Stimulated activated CD8-positive, alpha-beta memory T cell treated with anti-CD3 and anti-CD28 coated beads, Interleukin-4, amount 100 ng/mL, for 1 hour (primary cell): ENCODE results near the gene GABRB1.
"Not testable (repeated sequence)": the region's sequence is repeated elsewhere in the genome, so short reads cannot be mapped to it uniquely, and the experiment has no call there.

ENCODE experiments used
- DNase-seq, 2 donors: peaks; one replicate each; pipeline ENCODE4 v3.0.0-alpha.2; 2020; ENCODE audit warnings: low read depth in 2 of 2, low spot score in 1 of 2

GABRB1 gene

GRCh38 chr4:47278631-47279030, 247.3 kb downstream of the GABRB1 start:
- no peak for DNase-seq

GRCh38 chr4:47287735-47288134, 256.4 kb downstream of the GABRB1 start:
- DNase-seq = no peak

- no peak for DNase-seq
Measured at GRCh38 chr4:47289805-47290204, 258.4 kb downstream of the GABRB1 start.

DNA sequence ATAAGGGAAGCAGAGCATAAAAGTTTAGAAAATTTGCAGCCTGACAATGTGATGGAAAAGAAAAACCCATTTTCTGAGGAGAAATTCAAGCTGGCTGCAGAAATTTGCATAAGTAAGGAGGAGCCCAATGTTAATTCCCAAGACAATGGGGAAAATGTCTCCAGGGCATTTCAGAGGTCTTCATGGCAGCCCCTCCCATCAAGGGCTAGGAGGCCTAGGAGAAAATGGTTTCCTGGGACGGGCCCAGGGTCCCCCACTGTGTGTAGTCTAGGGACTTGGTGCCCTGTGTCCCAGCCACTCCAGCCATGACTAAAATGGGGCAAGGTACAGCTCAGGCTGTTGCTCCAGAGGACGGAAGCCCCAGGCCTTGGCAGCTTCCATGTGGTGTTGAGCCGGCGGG, 259.5 kb downstream of the GABRB1 start:
- not testable (repeated sequence) for DNase-seq

DNA sequence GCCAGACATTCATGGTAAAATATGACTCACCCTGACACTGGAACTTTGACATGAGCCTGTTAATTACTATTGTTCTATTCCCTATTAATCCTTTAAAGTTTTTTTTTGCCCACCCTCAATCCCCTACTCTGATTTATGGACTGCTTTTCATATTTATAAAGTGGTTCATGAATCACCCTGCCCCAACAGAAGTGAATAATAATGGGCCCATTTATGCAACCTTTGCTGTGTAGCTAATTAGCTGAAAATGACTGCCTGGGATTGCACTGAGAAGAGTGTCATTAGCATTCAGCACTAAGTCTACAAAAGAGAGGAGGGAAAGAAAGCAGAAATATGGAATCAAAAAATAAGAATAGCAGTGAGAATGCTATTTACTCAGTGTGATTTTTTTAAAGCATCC, 277.8 kb downstream of the GABRB1 start:
- no peak for DNase-seq

DNA sequence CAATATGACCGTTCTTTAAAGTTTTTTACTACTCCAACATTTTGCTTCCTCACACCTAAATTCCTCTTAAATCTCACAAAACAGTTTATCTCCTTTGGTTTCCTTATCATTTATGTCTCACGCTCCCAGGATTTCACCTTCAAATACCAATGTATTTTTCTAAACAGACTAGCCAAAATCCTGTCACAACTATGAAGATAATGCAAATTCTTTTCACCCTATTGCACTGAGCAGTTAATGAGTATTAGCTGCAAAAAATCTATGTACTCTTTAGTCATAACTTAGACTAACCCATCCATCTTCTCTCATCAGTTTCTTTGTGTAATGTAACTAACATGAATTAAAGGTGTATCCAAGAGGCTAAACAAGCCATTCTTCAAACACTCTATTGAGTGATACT, 280.8 kb downstream of the GABRB1 start:
- DNase-seq = no peak

DNA sequence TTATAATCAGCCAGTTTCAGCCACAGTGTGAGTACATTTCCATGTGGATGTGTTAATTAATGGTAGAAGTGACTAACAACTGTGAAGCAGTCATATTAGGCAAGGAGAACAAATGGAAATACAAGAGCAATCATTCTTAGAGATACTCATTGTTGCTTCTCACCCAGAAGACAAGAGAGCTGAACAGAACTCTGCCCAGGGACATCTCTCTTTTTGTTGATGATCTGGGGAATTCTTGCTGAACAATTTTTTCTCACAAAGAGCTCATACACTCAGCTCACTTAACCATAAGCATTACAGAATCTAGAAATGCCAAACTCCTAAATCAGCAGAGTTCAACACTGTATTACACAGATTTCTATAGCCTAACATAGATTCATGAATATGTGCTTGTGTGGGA, 282.0 kb downstream of the GABRB1 start:
- DNase-seq = no peak

GRCh38 chr4:47315346-47315745, 284.0 kb downstream of the GABRB1 start:
- DNase-seq = no peak

DNA sequence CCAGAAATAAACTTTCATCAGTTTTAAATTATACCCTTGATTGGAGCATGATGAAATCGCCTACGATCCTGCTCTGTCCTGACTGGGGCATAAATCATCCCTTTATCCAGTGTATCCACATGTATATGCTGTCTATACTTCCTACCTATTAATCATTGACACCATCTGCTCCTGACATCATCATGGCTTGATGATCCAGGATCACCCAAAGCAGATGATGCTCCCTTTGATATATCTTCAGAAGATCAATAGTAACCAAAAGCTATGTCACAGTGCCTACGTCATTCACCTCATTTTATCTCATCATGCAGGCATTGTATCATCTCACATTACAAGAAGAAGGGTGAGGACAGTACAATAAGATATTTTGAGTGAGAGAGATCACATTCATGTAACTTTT, 294.7 kb downstream of the GABRB1 start:
- DNase-seq = no peak

DNA sequence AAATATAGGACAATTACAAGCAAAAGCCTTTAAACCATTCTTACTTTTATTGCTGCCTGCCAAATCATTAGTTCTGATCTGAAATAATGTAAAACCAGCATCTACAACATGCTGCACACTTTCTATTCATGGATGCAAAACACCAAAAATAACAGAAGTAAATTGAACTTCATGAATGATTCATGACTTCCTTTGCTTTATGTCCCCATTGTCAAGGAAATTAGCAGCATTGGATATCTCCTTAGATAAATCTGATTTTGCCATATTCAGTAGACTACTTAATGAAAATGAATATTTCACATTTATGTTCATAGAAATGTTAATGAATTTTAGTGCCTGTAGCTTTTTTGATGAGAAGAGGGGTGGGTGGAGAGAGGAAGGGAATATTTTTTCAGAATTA, 299.5 kb downstream of the GABRB1 start:
- DNase-seq = no peak

- no peak for DNase-seq
Measured at GRCh38 chr4:47334652-47335051, 303.3 kb downstream of the GABRB1 start.

GRCh38 chr4:47337893-47338292, 306.5 kb downstream of the GABRB1 start:
- no peak for DNase-seq

DNA sequence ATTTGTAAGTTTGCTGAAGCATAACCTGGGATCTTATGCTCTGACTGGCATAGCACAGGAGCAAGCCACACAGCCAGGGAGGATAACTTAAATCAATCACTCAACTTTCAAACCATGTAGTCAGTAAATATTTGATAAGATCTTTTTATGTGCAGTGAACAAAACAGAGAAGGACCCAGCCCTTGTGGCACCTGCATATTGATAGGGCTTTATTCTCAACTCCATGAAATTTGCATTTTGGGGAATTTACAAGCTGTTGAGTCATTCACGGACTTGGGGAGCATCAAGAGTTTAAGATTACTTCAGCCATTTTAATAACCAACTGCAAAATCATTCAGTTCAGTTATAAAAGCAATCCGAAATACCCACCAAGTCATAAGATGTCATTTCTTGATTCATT, 309.5 kb downstream of the GABRB1 start:
- no peak for DNase-seq

DNA sequence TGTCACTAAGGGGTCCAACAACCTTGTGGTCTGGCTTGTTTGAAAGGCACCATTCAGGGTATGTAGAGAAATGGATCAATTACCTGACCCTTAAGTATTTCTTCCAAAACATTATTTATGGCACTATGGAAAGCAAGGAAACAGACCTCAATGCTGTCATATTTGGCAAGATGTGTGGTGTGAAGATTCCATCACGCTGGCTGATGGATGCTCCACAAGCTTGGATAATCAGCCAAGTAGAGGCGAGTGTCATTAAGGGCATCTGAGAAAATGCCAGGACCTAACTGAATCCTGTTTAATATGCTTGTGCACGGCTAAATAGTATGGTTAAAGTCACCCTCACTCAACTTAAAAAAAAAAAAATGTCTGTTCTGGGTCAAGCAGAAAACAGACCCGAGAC, 311.4 kb downstream of the GABRB1 start:
- no peak for DNase-seq

- DNase-seq = no peak
Measured at GRCh38 chr4:47349326-47349725, 318.0 kb downstream of the GABRB1 start.

- DNase-seq = no peak
Measured at GRCh38 chr4:47355568-47355967, 324.2 kb downstream of the GABRB1 start.

DNA sequence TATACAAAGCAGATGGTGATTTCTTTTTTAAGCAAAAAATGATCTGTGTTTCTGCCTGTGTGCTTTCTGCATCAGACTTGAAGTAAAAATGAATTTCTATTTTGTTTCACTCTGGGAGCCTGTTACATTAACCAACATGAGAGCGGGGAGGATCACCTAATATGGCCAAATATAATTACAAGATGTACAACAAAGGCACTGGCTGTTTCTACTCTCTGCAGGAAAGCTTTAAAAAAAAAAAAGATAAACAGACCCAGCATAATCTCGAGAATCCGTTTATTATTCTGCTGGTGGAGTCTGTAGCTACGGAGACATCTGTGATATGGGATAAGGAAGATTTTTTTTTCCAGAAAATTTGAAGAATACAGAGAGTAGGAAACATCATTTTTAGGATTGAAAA, 328.5 kb downstream of the GABRB1 start:
- no peak for DNase-seq

GRCh38 chr4:47367761-47368160, 336.4 kb downstream of the GABRB1 start:
- no peak for DNase-seq

- no peak for DNase-seq
Measured at GRCh38 chr4:47368211-47368610, 336.8 kb downstream of the GABRB1 start.

DNA sequence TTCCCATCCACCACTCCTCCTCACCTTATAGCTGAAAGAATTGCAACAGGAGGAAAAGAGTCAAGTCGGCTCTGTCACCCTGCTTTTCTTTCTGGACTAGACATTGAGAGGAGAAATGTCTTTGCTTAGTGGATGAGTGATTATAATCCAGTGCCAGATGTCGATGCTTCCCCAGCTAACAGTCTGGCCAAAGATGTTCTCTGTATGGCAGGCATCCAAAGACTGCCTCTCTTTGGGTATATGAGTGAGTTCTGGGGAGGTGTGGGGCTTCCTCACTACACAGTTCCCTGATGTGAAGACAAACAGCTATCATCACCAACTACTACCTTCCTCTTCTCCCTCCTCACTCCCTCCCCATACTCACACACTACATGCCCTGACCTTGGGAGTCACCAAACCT, 341.2 kb downstream of the GABRB1 start:
- no peak for DNase-seq

GRCh38 chr4:47373174-47373573, 341.8 kb downstream of the GABRB1 start:
- no peak for DNase-seq

DNA sequence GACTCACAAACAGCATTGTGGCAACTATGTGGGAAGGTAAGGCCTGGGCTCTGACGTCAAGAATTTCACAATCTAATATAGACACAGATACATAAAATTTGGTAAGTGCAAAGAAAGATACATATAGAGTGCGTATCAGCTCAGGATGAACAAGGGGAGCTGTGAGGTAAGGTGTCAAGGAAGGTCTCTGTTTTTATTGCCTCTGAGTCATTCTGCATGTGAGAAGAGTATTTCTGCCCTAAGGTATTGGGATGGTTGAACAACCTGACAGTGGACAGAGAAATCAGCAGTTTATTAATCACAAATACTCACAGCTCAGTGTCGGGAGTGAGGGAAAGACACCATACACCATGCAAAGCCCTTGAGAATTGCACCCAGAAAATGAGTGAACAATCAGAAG, 342.3 kb downstream of the GABRB1 start:
- no peak for DNase-seq

GRCh38 chr4:47374477-47374876, 343.1 kb downstream of the GABRB1 start:
- DNase-seq = no peak

DNA sequence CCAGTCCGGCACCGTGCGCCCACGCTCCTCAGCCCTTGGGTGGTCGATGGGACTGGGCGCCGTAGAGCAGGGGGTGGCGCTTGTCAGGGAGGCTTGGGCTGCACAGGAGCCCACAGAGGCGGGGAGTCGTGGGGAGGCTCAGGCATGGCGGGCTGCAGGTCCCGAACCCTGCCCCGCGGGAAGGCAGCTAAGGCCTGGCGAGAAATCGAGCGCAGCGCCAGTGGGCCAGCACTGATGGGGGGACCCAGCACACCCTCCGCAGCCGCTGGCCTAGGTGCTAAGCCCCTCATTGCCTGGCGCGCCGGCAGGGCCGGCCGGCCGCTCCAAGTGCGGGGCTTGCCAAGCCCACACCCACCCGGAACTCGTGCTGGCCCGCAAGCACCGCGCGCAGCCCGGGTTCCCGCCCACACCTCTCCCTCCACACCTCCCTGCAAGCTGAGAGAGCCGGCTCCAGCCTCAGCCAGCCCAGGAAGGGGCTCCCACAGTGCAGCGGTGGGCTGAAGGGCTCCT, 346.7 kb downstream of the GABRB1 start:
- DNase-seq = not testable (repeated sequence)
